ENCODE data around the gene BCL11B.

DNA sequence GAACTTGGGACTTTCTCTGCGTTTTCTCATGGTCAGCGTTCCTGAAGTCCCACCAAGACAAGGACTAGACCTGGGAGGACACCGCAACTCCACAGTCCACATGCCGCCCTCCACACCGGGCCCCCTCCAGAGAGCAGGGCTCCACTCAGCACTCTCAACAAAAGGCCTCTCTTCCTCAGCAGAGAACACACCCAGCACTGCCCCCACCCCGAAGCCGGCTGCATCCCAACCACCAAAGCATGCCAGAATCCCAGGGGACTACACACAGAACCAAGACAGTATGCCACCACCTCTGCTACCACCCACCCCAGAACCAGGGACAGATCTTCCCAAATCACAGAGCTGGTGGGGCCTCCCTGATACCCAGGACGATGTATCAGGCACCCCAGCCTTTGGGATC, 88.3 kb downstream of the BCL11B start:
- TF ChIP-seq ZNF830 (CRISPR knock-in tag; IDR thresholded peaks at IDR 0.05): no peak
- TF ChIP-seq POLR2AphosphoS5 (IDR thresholded peaks at IDR 0.05; ENCODE audit: control insufficient read depth, insufficient read depth, low read depth, low read length): no peak
- TF ChIP-seq ARNT (IDR thresholded peaks at IDR 0.05): no peak
- TF ChIP-seq, protein P1, sequence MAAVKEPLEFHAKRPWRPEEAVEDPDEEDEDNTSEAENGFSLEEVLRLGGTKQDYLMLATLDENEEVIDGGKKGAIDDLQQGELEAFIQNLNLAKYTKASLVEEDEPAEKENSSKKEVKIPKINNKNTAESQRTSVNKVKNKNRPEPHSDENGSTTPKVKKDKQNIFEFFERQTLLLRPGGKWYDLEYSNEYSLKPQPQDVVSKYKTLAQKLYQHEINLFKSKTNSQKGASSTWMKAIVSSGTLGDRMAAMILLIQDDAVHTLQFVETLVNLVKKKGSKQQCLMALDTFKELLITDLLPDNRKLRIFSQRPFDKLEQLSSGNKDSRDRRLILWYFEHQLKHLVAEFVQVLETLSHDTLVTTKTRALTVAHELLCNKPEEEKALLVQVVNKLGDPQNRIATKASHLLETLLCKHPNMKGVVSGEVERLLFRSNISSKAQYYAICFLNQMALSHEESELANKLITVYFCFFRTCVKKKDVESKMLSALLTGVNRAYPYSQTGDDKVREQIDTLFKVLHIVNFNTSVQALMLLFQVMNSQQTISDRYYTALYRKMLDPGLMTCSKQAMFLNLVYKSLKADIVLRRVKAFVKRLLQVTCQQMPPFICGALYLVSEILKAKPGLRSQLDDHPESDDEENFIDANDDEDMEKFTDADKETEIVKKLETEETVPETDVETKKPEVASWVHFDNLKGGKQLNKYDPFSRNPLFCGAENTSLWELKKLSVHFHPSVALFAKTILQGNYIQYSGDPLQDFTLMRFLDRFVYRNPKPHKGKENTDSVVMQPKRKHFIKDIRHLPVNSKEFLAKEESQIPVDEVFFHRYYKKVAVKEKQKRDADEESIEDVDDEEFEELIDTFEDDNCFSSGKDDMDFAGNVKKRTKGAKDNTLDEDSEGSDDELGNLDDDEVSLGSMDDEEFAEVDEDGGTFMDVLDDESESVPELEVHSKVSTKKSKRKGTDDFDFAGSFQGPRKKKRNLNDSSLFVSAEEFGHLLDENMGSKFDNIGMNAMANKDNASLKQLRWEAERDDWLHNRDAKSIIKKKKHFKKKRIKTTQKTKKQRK (IDR thresholded peaks at IDR 0.05; ENCODE audit: borderline replicate concordance, low read depth, low read length): no peak
- TF ChIP-seq RBFOX2 (IDR thresholded peaks at IDR 0.05; ENCODE audit: low read depth, low read length): no peak
- no peak for TF ChIP-seq ELF1 (tag; IDR thresholded peaks at IDR 0.05)
- TF ChIP-seq, protein P2, sequence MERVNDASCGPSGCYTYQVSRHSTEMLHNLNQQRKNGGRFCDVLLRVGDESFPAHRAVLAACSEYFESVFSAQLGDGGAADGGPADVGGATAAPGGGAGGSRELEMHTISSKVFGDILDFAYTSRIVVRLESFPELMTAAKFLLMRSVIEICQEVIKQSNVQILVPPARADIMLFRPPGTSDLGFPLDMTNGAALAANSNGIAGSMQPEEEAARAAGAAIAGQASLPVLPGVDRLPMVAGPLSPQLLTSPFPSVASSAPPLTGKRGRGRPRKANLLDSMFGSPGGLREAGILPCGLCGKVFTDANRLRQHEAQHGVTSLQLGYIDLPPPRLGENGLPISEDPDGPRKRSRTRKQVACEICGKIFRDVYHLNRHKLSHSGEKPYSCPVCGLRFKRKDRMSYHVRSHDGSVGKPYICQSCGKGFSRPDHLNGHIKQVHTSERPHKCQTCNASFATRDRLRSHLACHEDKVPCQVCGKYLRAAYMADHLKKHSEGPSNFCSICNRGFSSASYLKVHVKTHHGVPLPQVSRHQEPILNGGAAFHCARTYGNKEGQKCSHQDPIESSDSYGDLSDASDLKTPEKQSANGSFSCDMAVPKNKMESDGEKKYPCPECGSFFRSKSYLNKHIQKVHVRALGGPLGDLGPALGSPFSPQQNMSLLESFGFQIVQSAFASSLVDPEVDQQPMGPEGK (CRISPR knock-in tag; IDR thresholded peaks at IDR 0.05; ENCODE audit: borderline replicate concordance): no peak
- TF ChIP-seq EZH2 (IDR thresholded peaks at IDR 0.05; ENCODE audit: borderline replicate concordance, low read depth, low read length): no peak
- TF ChIP-seq, protein P3, sequence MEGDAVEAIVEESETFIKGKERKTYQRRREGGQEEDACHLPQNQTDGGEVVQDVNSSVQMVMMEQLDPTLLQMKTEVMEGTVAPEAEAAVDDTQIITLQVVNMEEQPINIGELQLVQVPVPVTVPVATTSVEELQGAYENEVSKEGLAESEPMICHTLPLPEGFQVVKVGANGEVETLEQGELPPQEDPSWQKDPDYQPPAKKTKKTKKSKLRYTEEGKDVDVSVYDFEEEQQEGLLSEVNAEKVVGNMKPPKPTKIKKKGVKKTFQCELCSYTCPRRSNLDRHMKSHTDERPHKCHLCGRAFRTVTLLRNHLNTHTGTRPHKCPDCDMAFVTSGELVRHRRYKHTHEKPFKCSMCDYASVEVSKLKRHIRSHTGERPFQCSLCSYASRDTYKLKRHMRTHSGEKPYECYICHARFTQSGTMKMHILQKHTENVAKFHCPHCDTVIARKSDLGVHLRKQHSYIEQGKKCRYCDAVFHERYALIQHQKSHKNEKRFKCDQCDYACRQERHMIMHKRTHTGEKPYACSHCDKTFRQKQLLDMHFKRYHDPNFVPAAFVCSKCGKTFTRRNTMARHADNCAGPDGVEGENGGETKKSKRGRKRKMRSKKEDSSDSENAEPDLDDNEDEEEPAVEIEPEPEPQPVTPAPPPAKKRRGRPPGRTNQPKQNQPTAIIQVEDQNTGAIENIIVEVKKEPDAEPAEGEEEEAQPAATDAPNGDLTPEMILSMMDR (IDR thresholded peaks at IDR 0.05 in 2 of 3, conservative IDR thresholded peaks at IDR 0.05 in 1 of 3; ENCODE audit: insufficient read depth in 2 of 3, low read depth in 1 of 3, low read length in 3 of 3): no peak
- no peak for TF ChIP-seq JUN (IDR thresholded peaks at IDR 0.05; ENCODE audit: borderline replicate concordance, low read depth, low read length)
- TF ChIP-seq JUN (CRISPR knock-in tag; IDR thresholded peaks at IDR 0.05; ENCODE audit: borderline replicate concordance): no peak
- TF ChIP-seq ZNF24 (IDR thresholded peaks at IDR 0.05): no peak
- no peak for TF ChIP-seq JUNB (CRISPR knock-in tag; conservative IDR thresholded peaks at IDR 0.05)
- TF ChIP-seq, protein P4, sequence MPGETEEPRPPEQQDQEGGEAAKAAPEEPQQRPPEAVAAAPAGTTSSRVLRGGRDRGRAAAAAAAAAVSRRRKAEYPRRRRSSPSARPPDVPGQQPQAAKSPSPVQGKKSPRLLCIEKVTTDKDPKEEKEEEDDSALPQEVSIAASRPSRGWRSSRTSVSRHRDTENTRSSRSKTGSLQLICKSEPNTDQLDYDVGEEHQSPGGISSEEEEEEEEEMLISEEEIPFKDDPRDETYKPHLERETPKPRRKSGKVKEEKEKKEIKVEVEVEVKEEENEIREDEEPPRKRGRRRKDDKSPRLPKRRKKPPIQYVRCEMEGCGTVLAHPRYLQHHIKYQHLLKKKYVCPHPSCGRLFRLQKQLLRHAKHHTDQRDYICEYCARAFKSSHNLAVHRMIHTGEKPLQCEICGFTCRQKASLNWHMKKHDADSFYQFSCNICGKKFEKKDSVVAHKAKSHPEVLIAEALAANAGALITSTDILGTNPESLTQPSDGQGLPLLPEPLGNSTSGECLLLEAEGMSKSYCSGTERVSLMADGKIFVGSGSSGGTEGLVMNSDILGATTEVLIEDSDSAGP (CRISPR knock-in tag; IDR thresholded peaks at IDR 0.05): no peak
- TF ChIP-seq EP300 (IDR thresholded peaks at IDR 0.05; ENCODE audit: low read length): no peak
